HG03469 (cell line): ENCODE results near the gene C4orf50.
"Not testable (repeated sequence)": the region's sequence is repeated elsewhere in the genome, so short reads cannot be mapped to it uniquely, and the experiment has no call there.

ENCODE experiments used
- ATAC-seq: cut with Tn5 transposase; IDR thresholded peaks from one replicate; pipeline ENCODE4 v1.9.1; 2021; ENCODE audit warnings: mild to moderate bottlenecking, moderate library complexity, moderate number of reproducible peaks; ENCODE audit not compliant: unreplicated experiment

C4orf50 gene

DNA sequence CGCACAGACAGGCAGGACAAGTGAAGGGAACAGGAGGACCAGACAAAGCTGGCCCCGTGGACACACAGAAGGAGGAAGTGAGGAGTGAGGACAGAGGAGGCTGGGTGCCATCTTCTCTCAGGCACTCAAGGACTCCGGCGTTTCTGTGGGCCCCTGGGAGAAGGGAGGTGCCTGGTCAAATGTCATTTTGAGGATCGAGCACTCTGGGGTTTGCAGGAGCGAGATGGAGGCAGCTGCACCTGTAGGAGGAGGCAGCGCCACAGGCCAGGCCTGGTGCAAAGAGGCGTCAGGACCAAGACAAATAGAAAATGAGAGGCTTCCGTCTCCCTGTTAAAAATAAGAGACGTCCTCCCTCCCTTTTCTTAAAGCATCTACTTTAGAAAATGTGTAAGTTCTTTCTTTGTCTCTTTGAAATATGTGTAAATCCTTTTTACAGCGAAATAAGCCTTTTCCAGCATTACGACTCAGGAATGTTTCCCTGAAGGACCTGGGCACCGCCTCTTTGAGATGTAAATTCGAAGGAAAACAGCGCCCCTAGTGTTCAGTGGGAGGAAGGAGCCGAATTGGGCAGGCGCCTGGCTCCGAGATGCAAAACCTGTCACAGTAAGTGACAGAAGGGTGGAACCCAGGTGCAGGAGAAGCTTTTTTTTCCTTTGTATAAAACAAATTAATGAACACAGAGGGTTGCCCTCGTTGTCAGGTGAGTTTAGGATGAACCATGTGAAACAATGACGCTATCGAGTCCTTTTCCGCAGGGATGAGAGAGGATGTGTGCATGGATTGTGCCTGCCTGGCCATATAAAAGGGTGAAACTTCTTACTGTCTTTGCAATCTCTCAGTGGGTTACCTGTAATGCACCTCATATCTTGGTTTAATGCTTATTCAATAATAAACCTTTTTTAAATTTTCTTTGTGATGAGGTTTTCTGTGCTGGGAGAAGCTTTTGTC is 1.4 kb upstream of the C4orf50 start:
- ATAC-seq: no peak

DNA sequence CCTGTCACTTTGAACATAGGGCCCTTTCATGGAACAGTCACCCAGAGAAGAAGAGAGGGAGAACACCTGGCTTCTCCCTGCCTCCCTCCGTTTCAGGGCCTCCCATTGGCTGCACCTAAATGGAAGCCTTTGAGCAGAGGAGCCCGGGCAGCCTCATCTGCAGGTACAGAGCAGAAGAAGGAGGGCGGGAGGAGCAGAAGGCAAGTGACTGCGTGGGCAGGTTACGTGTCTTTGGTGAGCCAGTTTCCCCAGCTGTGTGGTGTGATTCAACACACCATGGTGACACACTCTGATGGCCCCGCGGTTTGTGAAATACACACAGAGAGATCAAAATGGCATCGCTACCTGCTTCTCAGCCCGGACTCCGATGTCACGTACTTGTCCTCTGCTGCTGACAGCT is 431 bp downstream of the C4orf50 start:
- ATAC-seq: no peak

DNA sequence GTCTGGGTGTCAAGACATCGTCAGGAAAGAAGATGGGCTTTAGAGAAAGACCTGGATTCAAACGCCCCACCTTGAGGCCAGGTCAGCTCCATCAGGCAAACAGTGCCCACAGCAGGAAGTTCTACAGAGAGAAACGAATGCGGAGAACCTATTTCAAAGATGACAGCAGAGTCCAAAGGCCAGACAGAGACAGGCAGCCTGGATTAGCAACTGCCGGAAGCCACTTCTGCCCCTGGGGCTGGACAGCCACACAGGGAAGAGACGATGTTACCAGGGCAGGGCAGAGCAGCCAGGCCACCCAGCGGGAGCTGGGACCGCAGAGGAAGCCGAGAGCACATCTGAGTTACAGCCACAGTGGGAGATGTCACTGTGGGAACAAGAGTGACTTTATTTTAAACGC is 1.2 kb downstream of the C4orf50 start:
- ATAC-seq: no peak

DNA sequence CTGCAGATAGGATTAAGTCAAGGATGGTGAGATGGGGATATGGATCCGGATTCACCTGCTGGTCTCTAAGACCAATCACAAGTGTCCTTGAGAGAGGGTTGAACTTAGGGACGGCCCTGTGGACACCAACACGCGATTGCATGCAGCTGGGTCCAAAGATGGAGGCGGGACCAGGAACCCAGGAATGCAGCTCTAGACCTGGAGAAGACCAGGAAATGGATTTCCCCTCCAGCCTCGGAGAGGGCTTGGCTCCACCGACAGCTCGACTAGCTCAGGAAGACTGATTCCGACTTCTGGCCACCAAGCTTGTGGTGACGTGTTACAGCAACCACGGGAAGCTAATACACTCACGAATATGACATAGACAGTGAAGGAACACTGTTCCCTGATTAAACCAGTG is 4.7 kb downstream of the C4orf50 start:
- no peak for ATAC-seq

DNA sequence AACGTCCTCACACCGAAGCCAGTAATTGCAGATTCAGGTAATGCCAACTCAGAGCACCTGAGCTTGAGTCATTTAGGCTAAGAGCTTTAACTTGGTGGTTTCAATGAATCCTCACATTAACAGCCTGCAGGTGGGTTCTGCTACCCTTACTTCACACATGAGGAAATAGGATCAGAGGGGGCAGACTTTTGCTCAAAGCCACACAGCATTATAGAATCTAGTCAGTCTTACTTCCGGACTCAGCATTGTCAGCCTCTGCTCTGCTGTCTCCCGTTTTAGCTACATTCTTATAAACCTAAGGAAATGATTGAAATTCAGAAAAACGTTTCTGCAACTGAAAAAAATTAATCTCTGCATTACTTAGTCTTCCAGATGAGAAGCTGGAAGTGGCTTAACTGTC is 6.0 kb downstream of the C4orf50 start:
- ATAC-seq: no peak

DNA sequence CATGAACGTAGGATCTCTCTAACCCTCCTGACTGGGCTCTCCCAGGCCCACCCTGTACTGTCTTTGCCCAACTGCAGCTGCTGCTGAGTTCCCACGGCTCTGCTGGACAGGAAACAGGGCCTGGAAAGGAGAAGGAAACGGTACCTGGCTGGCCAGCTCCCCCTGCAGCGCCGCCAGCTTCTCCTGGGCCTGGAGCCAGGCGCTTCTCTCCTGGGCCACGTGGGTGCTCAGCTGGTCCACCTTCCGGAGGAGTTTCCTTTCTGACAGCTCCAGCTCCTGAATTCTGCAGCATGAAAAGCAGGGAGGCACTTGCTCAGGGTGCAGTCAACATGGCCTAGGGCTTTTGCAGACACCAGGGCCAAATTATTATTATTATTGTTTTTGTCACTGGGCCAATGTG is 6.5 kb downstream of the C4orf50 start:
- ATAC-seq: no peak

DNA sequence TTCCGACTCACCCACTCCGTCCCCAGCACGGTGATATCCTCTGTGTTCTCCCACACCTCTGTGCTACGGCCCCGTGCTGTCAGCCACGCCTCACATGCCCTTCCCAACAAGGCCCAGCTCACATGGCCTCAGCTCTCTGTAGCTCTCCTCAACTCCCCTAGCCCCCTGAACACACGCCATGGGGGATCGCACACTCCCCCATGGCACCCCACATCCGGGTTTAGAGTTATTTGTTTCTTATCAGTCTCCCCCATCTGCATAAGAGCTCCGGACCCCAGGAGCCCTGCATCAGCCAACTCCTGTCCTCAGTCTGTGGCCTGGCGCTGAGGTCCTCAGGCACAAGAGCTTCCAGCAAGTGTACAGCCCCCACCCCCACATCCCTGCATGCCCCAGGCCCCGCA is 7.0 kb downstream of the C4orf50 start:
- no peak for ATAC-seq

DNA sequence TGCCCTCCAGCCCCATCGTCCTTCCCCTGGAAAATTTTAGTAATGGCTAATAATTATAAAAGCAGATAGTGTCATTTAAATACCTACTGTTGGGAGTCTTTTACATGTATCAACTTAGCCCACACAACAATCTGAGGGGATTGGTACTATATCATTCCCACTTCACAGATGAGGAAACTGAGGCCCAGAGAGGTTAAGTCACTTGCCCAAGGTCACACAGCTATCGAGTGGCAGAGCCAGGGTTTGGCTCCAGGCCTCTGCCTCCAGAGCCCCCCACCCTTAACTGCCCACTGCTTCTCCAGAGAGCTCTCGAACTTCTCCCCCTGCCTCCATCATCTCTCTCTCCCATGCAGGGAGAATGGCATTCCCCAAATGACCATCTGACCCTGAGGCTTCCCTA is 7.4 kb downstream of the C4orf50 start:
- no peak for ATAC-seq

DNA sequence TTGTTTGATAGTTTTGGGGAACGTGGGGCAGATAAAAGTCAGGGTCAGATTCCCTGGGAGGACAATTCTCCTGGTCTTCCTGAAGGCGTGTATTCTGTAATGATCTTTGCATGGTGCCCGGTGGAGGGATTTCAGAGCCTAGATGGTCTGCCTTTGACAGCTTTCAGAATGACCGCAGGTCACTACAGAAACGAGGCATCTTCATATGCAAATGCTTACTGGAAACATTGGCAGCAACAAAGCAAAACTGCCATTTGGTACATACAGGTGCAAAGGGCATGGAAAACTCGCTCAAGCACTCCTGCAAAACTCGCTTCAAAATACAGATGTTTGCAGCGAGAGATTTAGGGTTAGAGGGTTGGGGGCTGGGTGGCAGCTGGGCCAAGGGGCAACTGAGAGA is 8.8 kb downstream of the C4orf50 start:
- no peak for ATAC-seq

DNA sequence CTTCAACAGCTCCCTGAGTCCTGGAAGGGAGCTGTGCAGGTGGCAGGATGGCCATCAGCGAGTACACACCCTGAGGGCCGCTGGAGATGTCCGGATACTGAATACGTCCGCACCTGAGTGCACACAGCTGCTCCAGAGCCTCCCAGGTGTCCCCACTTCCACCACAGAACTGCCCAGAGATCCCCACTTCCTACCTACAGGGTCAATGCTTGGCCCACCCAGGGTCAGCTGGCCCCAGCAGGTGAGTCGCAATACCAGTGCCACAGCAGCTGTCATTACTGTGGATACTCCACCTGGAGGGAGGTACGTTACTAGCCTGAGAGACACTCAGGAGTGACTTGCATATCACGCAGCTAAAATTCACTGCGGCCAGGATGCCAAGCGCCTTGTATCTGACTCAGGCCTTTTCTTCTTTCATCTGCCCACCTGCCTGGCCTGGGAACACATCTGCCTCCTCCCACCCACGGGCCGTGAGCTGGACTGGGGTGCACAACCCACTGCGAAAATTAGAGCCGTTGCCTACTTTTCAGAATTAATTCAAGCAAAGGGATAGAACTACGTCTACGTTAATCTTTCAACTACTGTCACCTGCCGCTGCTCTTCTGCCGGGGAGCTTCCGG is 9.4 kb downstream of the C4orf50 start:
- no peak for ATAC-seq

DNA sequence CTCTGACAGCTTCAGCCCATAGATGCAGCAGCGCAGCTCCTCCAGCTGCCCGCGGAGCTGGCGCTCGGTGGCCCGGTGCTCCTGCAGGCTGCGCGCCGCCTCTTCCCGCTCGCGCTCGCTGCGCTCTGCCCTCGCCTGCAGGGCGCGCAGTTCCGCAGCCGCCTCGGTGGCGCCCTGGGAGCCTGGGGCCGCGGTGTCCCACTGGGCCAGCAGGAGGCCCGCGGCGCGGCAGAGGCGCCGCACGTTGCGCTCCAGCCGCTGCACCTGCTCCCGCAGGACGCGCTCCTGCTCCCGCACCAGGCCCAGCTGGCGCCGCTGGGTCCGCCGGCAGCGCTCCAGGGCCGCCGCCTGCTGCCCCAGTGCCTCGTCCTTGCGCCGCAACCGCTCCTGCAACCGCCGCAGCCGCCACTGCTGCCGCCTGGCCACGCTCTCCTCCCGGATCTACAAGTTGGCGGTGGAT is 10.1 kb downstream of the C4orf50 start:
- ATAC-seq: no peak

DNA sequence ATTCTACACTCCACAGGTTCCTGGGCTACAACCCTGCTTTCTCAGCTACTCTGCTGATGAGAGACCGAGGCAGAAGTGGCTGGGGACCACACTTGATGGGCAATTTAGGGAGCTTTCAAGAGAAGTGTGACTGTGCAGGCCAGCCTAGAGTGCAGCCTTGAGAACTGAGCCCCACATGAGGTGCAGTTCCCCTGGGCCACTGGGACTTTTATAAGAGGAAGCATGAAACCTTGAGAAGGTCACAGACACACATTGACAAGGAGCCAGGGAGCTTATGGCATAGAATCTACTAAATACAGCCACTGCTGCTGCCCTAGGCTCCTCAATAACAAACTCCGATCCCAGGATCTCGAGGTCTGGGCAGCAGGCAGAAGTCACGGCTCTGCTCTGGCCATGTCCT is 13.1 kb downstream of the C4orf50 start:
- no peak for ATAC-seq

DNA sequence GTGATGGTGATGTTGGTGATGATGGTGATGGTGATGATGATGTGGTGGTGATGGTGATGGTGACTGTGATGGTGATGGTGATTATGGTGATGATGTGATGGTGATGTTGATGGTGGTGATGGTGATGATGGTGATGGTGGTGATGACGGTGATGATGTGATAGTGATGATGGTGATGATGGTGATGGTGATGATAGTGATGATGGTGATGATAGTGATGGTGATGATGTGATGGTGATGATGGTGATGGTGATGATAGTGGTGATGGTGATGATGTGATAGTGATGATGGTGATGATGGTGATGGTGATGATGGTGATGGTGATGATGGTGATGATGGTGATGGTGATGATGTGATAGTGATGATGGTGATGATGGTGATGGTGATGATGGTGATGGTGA is 14.7 kb downstream of the C4orf50 start:
- not testable (repeated sequence) for ATAC-seq

DNA sequence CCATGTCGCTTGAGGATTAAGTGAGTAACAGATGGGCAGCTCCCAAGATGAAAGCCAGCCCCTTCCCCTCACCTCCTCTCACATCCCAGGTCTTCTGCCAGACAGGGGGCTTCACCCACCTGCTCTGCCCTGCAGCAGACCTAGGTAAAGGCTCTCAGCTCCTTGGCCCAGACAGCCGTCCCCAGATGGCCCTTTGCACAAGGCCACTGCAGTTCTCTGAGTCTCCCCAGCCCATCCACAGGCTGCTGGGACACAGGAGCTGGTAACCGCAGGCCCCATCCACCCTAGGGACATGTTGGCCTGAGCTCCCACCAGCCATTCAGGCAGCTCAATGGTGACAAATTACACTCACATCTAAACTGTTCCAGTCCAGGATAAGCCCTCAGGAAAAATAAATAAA is 15.3 kb downstream of the C4orf50 start:
- no peak for ATAC-seq

DNA sequence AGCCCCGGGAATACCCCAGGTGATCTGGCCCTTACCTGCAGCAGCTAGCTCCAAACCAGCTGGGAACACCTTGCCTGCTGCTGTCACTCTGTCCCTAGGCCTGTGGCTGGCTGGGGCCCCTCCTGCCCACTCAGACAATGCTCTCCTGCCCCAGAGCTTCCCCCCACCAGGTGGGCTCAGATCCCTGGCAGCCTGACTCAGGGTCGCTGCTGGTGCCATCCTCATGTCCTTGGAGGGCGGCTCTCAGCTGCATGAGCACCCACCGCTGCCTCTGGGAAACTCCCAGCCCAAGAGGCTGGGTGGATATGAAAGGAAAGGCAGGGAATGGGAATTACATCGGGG is 15.8 kb downstream of the C4orf50 start:
- no peak for ATAC-seq

DNA sequence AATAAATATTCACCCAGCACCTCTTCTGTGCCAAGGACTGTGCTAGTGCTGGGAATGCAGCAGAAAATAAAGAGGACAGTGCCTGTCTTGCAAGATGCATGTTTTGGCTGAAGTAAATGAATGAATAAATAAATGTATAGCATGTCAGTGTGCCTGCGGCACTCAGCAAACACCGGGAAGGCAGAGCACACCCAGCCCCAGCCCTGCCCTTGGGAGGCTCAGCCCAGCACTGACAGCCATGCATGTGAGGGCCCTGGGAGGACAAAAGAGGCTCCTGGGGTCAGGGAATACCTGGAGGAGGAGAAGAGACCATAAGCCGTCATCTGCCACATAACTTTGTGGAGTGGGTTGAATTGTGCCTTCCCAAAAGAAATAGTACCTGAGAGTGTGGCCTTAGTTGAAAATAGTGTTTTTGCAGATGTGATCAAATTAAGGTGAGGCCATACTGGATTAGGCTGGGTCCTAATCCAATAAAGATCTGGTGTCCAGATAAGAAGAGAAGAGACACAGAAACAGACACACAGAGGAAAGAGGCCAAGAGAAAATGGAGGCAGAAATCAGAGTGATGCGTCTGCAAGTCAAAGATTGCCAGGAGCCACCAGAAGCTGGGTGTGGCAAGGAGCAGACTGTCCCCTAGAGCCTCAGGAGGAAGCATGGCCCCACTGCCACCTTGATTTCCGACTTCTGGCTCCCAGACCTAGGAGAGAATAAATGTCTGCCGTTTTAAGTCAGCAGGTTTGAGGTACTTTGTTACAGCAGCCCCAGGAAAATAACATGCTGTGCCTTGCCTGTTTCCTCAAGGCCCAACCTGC is 16.3 kb downstream of the C4orf50 start:
- no peak for ATAC-seq

DNA sequence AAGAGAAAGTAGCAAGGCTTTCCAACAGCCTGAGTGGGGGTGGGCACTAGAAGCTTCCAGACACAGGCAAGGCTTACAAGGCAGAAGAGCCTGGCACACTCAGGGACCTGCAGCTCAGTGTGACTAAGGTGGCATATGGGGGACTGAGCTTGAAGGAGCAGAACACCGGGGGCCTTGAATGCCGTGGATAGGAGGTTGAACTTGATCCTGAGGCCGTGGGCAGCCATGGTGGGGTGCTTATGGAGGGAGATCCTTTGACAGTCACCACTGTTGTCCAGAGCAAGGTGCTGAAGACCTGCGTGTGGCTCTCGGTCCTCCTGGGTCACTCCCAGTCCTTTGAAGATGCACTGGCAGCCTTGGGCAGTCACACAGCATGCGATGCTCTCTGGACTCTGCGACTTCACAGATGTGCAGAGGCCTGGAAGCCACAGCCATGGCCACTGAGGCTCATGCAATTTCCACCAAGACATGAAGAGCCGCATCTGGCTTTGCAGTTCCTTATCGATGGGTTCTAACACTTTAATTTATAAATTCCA is 18.3 kb downstream of the C4orf50 start:
- no peak for ATAC-seq

DNA sequence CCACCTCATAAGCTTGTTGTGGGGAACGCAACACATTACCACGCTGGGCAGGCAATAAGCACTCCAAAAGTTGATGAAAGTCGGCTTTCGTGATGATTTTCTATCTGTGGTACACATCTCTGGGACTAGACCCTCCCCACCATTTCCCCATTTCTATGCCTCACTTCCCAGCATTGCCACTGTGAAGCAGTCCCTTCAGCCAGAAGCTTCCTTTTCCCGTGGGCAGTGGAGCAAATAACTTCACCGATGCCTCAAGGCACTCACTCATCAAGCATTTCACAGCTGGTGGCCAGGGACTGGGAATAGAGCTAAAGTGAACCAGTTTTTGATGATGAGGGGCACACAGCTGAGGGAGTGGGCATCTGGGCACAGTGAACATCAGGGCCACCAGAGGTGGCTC is 18.9 kb downstream of the C4orf50 start:
- ATAC-seq: no peak

DNA sequence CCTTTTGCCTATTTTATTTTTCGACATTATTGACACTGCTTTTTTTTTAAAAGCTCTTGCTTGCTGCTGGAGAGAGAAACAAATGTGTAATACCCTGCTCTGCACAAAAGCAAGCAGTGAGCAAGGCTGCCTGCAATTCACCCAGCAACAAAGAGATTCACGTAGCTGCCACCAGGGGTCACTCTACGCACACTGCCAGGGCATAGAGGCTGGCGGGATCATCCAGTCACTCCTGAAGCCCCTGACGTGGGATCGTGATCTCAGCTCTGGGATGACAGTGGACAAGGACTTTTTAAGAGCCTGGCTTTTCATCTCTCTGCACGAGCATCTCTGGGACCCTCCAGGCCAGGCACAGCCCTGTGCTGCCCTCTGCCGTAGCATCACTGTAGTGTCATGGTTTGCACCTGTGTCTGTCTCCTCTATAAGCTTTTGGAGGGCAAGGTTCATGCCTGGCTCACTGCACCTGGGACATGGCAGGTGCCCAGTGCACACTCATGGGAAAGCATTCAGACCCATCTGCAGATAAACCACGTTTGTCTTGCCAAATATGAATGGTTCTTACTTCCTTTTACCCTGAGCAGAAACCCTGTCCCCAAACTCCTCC is 19.8 kb downstream of the C4orf50 start:
- ATAC-seq: peak; percentile 79

DNA sequence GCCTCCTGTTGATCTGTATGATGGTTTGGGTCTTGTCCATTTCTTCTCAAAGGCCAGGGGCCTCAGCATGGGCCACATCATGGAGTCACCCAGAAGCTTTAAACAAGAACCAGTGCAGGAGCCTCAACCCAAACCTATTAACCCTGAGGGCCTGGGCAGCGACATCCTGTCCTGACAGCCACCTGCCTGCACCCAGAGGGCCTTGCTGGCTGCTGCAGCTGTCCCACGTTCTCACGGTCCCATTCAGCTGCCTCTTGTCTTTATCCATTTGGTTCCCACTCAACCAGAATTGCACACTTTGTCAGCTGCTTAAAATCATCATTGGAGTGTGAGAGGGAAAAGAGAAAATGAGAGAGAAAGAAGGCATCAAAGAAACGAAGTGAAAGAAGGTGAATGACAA is 21.6 kb downstream of the C4orf50 start:
- no peak for ATAC-seq
